HepG2 (cell line): ENCODE results near the gene NPAS2. TPM values are rescaled to one million over a fixed set of nuclear protein-coding genes. Genes with fewer than 3 reads are reported as not detected.
A peak's percentile ranks its signal among the peaks of the same experiment; 100 is the strongest.

Experiments used
- ELF1 ChIP-seq: sonication (generic); formaldehyde crosslinking; IDR thresholded peaks from 2 replicates; pipeline ENCODE4 v1.4.0; 2020; ENCODE audit warnings: missing genetic modification reagents
- ELF4 ChIP-seq: sonication (generic); formaldehyde crosslinking; IDR thresholded peaks from 2 replicates; pipeline ENCODE4 v1.5.0; 2020; ENCODE audit warnings: missing genetic modification reagents, mild to moderate bottlenecking, moderate library complexity, borderline replicate concordance
- EP300 ChIP-seq, 3 experiments: sonication (generic) in 1 of 3; formaldehyde crosslinking in 1 of 3; IDR thresholded peaks; 2 replicates each; pipeline versions ENCODE4 v1.5.1 to v1.6.1; 2011 to 2020; ENCODE audit warnings: low read depth in 2 of 3, low read length in 2 of 3, borderline replicate concordance in 1 of 3, improper control_type of control experiment in 1 of 3, mild to moderate bottlenecking in 1 of 3, missing genetic modification reagents in 1 of 3, moderate library complexity in 1 of 3
- GMEB2 ChIP-seq: IDR thresholded peaks from 2 replicates; pipeline ENCODE4 v1.6.1; 2016; ENCODE audit warnings: missing biosample characterization, missing genetic modification reagents, low read depth
- GPN1 ChIP-seq: sonication (generic); formaldehyde crosslinking; IDR thresholded peaks from 2 replicates; pipeline ENCODE4 v1.5.1; 2020; ENCODE audit warnings: missing genetic modification reagents, borderline replicate concordance
- HOMEZ ChIP-seq: IDR thresholded peaks from 2 replicates; pipeline ENCODE4 v1.6.1; 2016; ENCODE audit warnings: low read depth
- HOXA9 ChIP-seq: sonication (generic); formaldehyde crosslinking; IDR thresholded peaks from 2 replicates; pipeline ENCODE4 v1.8.1; 2022; ENCODE audit warnings: missing genetic modification reagents, mild to moderate bottlenecking, moderate library complexity, borderline replicate concordance
- PCBP2 ChIP-seq: fragments of 200-400 bp; formaldehyde crosslinking; optimal IDR thresholded peaks from 2 replicates; pipeline ENCODE3; 2018; ENCODE audit warnings: low read length, low read depth; ENCODE audit not compliant: poor library complexity, severe bottlenecking
- RBAK ChIP-seq: sonication (generic); formaldehyde crosslinking; IDR thresholded peaks from 2 replicates; pipeline ENCODE4 v1.5.1; 2020; ENCODE audit warnings: mild to moderate bottlenecking, missing genetic modification reagents
- SAFB2 ChIP-seq: sonication (generic); formaldehyde crosslinking; IDR thresholded peaks from 2 replicates; pipeline ENCODE4 v1.5.1; 2020; ENCODE audit warnings: missing genetic modification reagents, low read depth, mild to moderate bottlenecking, borderline replicate concordance
- SMAD3 ChIP-seq: sonication (generic); formaldehyde crosslinking; IDR thresholded peaks from 2 replicates; pipeline ENCODE4 v1.4.0; 2020; ENCODE audit warnings: missing genetic modification reagents
- SP5 ChIP-seq: IDR thresholded peaks from 2 replicates; pipeline ENCODE4 v1.6.1; 2016; ENCODE audit warnings: low read depth, borderline replicate concordance
- ZBTB1 ChIP-seq: sonication (generic); formaldehyde crosslinking; IDR thresholded peaks from 2 replicates; pipeline ENCODE4 v1.4.0; 2020; ENCODE audit warnings: missing genetic modification reagents, borderline replicate concordance
- ZBTB14 ChIP-seq: sonication (generic); formaldehyde crosslinking; IDR thresholded peaks from 2 replicates; pipeline ENCODE4 v1.4.0; 2020; ENCODE audit warnings: missing genetic modification reagents
- ZNF138 ChIP-seq: sonication (generic); formaldehyde crosslinking; IDR thresholded peaks from 2 replicates; pipeline ENCODE4 v1.5.0; 2020; ENCODE audit warnings: mild to moderate bottlenecking, low read depth, missing genetic modification reagents
- ZNF280D ChIP-seq: sonication (generic); formaldehyde crosslinking; IDR thresholded peaks from 2 replicates; pipeline ENCODE4 v1.5.1; 2020; ENCODE audit warnings: mild to moderate bottlenecking, missing genetic modification reagents
- ZNF33A ChIP-seq: sonication (generic); formaldehyde crosslinking; IDR thresholded peaks from 2 replicates; pipeline ENCODE4 v1.5.1; 2020; ENCODE audit warnings: missing genetic modification reagents, mild to moderate bottlenecking, moderate library complexity, borderline replicate concordance
- ZNF580 ChIP-seq: IDR thresholded peaks from 2 replicates; pipeline ENCODE4 v1.6.1; 2016; ENCODE audit warnings: low read depth, borderline replicate concordance
- ZNF772 ChIP-seq: sonication (generic); formaldehyde crosslinking; IDR thresholded peaks from 2 replicates; pipeline ENCODE4 v1.5.0; 2020; ENCODE audit warnings: mild to moderate bottlenecking, missing genetic modification reagents
- ZSCAN9 ChIP-seq: IDR thresholded peaks from 2 replicates; pipeline ENCODE4 v1.6.1; 2016; ENCODE audit warnings: borderline replicate concordance
- polyA plus RNA-seq, 8 experiments: library from polyadenylated mRNA; depleted of rRNA in 3 of 8; stranded (reverse) in 7 of 8; unstranded in 1 of 8; fragments of >200 nt; fragmentation: Illumina TruSeq in 4 of 8; extraction: Trizol in 4 of 8; gene quantifications; 2 replicates each; pipeline versions ENCODE4 v1.2.1 to v1.2.3, GENCODE V29; 2011 to 2016; ENCODE audit warnings: low read depth in 4 of 8, missing spikeins in 1 of 8, mixed read lengths in 1 of 8; ENCODE audit not compliant: insufficient read depth in 1 of 8
- total RNA-seq, 5 experiments: library from RNA; depleted of rRNA; stranded (reverse); fragments of >200 nt; fragmentation: Illumina TruSeq; extraction: Trizol; gene quantifications; 2 replicates each; pipeline ENCODE4 v1.2.3, GENCODE V29; 2016; ENCODE audit warnings: low read depth in 1 of 5

NPAS2 gene
- total and polyA plus RNA-seq, 2 of the 13 experiments (the other 11 are each of a cell fraction or from before 2014, with no cell fraction given) = 14.8 to 37.5 TPM

- no peak for TF ChIP-seq SMAD3 (CRISPR knock-in tag)
- TF ChIP-seq EP300 (IDR thresholded peaks at IDR 0.05; ENCODE audit: low read depth in 2 of 2, low read length in 2 of 2) = no peak
- TF ChIP-seq EP300 (CRISPR knock-in tag; IDR thresholded peaks at IDR 0.05; ENCODE audit: borderline replicate concordance) = no peak
- TF ChIP-seq ZNF772 = no peak
- peak; percentile 100 for TF ChIP-seq ZNF280D (CRISPR knock-in tag)
- TF ChIP-seq HOMEZ (CRISPR knock-in tag) = no peak
- no peak for TF ChIP-seq HOXA9 (CRISPR knock-in tag)
- TF ChIP-seq PCBP2 = no peak
- TF ChIP-seq GPN1 (CRISPR knock-in tag) = no peak
- TF ChIP-seq ZNF138 (CRISPR knock-in tag) = no peak
- TF ChIP-seq SAFB2 (CRISPR knock-in tag) = no peak
- no peak for TF ChIP-seq RBAK
- no peak; the same call in 1 of the 2 replicates for TF ChIP-seq SP5 (CRISPR knock-in tag)
- no peak for TF ChIP-seq ZBTB14 (CRISPR knock-in tag)
- no peak for TF ChIP-seq ZSCAN9 (CRISPR knock-in tag)
- TF ChIP-seq ZBTB1 = no peak
- TF ChIP-seq ELF1 (CRISPR knock-in tag) = no peak
- TF ChIP-seq GMEB2 = no peak
- peak; percentile 97; the same call in 1 of the 2 replicates for TF ChIP-seq ZNF580 (CRISPR knock-in tag)
- no peak for TF ChIP-seq ELF4 (CRISPR knock-in tag)
- TF ChIP-seq ZNF33A (CRISPR knock-in tag) = no peak
Measured at GRCh38 chr2:100779908-100780202, 40.1 kb upstream of the NPAS2 start (continued).
